HepG2 (cell line): ENCODE measurements around the gene BBLN. TPM values are rescaled to one million over a fixed set of nuclear protein-coding genes. Genes with fewer than 3 reads are reported as not detected.

Experiments
- ARID2 ChIP-seq: sonication (generic); formaldehyde crosslinking; IDR thresholded peaks from 2 replicates; pipeline ENCODE4 v1.8.1; 2022; ENCODE audit warnings: mild to moderate bottlenecking, missing genetic modification reagents, borderline replicate concordance
- BORCS8-MEF2B ChIP-seq: sonication (generic); formaldehyde crosslinking; IDR thresholded peaks from 2 replicates; pipeline ENCODE4 v1.8.0; 2022; ENCODE audit warnings: mild to moderate bottlenecking, missing genetic modification reagents
- KAT7 ChIP-seq: IDR thresholded peaks from 2 replicates; pipeline ENCODE4 v1.6.1; 2018; ENCODE audit warnings: borderline replicate concordance, missing compliant biosample characterization
- KLF16 ChIP-seq, 2 experiments: sonication (generic) in 1 of 2; formaldehyde crosslinking in 1 of 2; IDR thresholded peaks; 2 replicates each; pipeline versions ENCODE4 v1.6.1 to v1.8.0; 2016 to 2023; ENCODE audit warnings: missing genetic modification reagents in 2 of 2, missing compliant biosample characterization in 1 of 2
- MAF1 ChIP-seq: sonication (generic); formaldehyde crosslinking; IDR thresholded peaks from 2 replicates; pipeline ENCODE4 v1.5.0; 2020; ENCODE audit warnings: missing genetic modification reagents, borderline replicate concordance
- MAFG ChIP-seq: sonication (generic); formaldehyde crosslinking; IDR thresholded peaks from 2 replicates; pipeline ENCODE4 v1.5.1; 2020; ENCODE audit warnings: mild to moderate bottlenecking, missing genetic modification reagents
- MTF2 ChIP-seq: sonication (generic); formaldehyde crosslinking; IDR thresholded peaks from 2 replicates; pipeline ENCODE4 v1.5.0; 2020; ENCODE audit warnings: missing genetic modification reagents, borderline replicate concordance
- NFRKB ChIP-seq: fragments of 450-650 bp; IDR thresholded peaks from 2 replicates; pipeline ENCODE4 v1.6.1; 2017
- NR3C1 ChIP-seq: sonication (generic); formaldehyde crosslinking; IDR thresholded peaks from 2 replicates; pipeline ENCODE4 v1.4.0; 2020; ENCODE audit warnings: missing genetic modification reagents
- PAWR ChIP-seq: sonication (generic); formaldehyde crosslinking; IDR thresholded peaks from 2 replicates; pipeline ENCODE4 v1.4.0; 2020; ENCODE audit warnings: missing genetic modification reagents, mild to moderate bottlenecking, borderline replicate concordance
- PHF8 ChIP-seq: sonication (generic); formaldehyde crosslinking; IDR thresholded peaks from 2 replicates; pipeline ENCODE4 v1.5.0; 2020; ENCODE audit warnings: missing genetic modification reagents
- RNF2 ChIP-seq: fragments of 450-650 bp; conservative IDR thresholded peaks from 2 replicates; pipeline ENCODE4 v1.6.1; 2016; ENCODE audit warnings: low read depth
- SP1 ChIP-seq, 2 experiments: fragments of 450-650 bp in 1 of 2; sonication (generic) in 1 of 2; formaldehyde crosslinking in 1 of 2; IDR thresholded peaks; 2 replicates each; pipeline versions ENCODE4 v1.4.0 to v1.6.1; 2016 to 2020; ENCODE audit warnings: missing genetic modification reagents in 1 of 2
- STAT5B ChIP-seq: sonication (generic); formaldehyde crosslinking; IDR thresholded peaks from 2 replicates; pipeline ENCODE4 v1.4.0; 2020; ENCODE audit warnings: missing genetic modification reagents
- ZFYVE20 ChIP-seq: sonication (generic); formaldehyde crosslinking; IDR thresholded peaks from 2 replicates; pipeline ENCODE4 v1.8.0; 2023; ENCODE audit warnings: low read depth, mild to moderate bottlenecking, moderate library complexity, missing genetic modification reagents, borderline replicate concordance
- ZNF30 ChIP-seq: sonication (generic); formaldehyde crosslinking; IDR thresholded peaks from 2 replicates; pipeline ENCODE4 v1.5.0; 2020; ENCODE audit warnings: mild to moderate bottlenecking, missing genetic modification reagents
- ZNF441 ChIP-seq: sonication (generic); formaldehyde crosslinking; IDR thresholded peaks from 2 replicates; pipeline ENCODE4 v1.7.0; 2021; ENCODE audit warnings: missing genetic modification reagents, borderline replicate concordance
- ZNF530 ChIP-seq: sonication (generic); formaldehyde crosslinking; IDR thresholded peaks from 2 replicates; pipeline ENCODE4 v1.5.0; 2020; ENCODE audit warnings: low read depth, mild to moderate bottlenecking, missing genetic modification reagents
- ZNF75D ChIP-seq: sonication (generic); formaldehyde crosslinking; IDR thresholded peaks from 2 replicates; pipeline ENCODE4 v1.8.1; 2023; ENCODE audit warnings: missing genetic modification reagents, mild to moderate bottlenecking, borderline replicate concordance
- ZSCAN21 ChIP-seq: sonication (generic); formaldehyde crosslinking; IDR thresholded peaks from 2 replicates; pipeline ENCODE4 v1.8.0; 2022; ENCODE audit warnings: mild to moderate bottlenecking, missing genetic modification reagents, moderate library complexity, borderline replicate concordance
- polyA plus RNA-seq, 8 experiments: library from polyadenylated mRNA; depleted of rRNA in 3 of 8; stranded (reverse) in 7 of 8; unstranded in 1 of 8; fragments of >200 nt; fragmentation: Illumina TruSeq in 4 of 8; extraction: Trizol in 4 of 8; gene quantifications; 2 replicates each; pipeline versions ENCODE4 v1.2.1 to v1.2.3, GENCODE V29; 2011 to 2016; ENCODE audit warnings: low read depth in 4 of 8, missing spikeins in 1 of 8, mixed read lengths in 1 of 8; ENCODE audit not compliant: insufficient read depth in 1 of 8
- total RNA-seq, 5 experiments: library from RNA; depleted of rRNA; stranded (reverse); fragments of >200 nt; fragmentation: Illumina TruSeq; extraction: Trizol; gene quantifications; 2 replicates each; pipeline ENCODE4 v1.2.3, GENCODE V29; 2016; ENCODE audit warnings: low read depth in 1 of 5
- TF ChIP-seq, protein P1 (sequence below): sonication (generic); formaldehyde crosslinking; IDR thresholded peaks from 2 replicates; pipeline ENCODE4 v1.4.0; 2020; ENCODE audit warnings: missing genetic modification reagents
- TF ChIP-seq, protein P2 (sequence below): IDR thresholded peaks from 2 replicates; pipeline ENCODE4 v1.4.0; 2020; ENCODE audit warnings: mild to moderate bottlenecking, missing genetic modification reagents
- TF ChIP-seq, protein P3 (sequence below): IDR thresholded peaks from 2 replicates; pipeline ENCODE4 v1.6.1; 2016; ENCODE audit warnings: mild to moderate bottlenecking

BBLN gene
- total and polyA plus RNA-seq, 2 of the 13 experiments (the other 11 are each of a cell fraction or from before 2014, with no cell fraction given), result 27.6 to 33.1 TPM

DNA sequence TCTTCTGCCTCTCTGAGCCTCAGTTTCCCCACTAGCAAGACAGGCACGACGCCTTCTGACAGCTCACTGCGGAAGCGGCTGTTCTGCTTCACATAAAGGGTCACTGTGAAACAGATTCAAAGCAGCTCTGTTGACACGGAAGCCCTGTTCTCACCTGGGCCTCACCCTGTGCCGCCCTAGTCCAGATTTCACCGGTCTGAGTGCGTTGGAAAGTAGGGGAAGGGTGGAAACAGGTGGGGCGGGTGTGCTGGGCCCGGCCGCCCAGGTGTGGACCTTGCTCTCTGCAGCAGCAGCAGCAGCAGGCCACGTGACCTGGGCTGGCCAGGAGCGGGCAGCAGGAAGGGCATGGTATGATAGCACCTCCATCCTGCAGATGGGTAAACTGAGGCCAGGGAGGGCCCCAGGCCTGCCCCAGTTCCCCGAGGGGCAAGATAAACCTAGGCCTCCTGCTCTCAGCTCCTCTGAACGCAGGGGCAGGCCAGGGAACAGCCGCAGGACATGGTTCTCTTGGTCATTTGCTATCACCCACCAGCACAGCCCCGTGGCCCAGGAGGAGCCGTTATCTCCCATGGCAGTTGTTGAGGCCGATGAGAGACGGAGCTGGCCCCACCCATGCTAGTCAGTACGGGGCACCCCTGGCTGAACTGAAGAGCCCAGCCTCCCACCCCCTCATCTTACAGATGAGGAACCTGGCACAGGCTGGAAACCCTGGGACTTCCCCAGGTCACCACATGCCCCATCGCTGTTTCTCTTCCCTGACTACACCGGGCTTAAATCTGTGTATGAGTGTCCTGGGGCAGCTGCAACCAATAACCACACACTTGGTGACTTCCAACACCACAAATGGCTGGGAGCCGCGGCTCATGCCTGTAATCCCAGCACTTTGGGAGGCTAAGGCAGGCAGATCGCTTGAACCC lies 44.6 kb upstream of the BBLN start (continued):
- TF ChIP-seq ZNF30 (CRISPR knock-in tag) (no peak), PAWR (0 out of 2 replicates have a peak, but pooled peaks have one; percentile 66), ZSCAN21 (CRISPR knock-in tag) (peak; percentile 85), ARID2 (CRISPR knock-in tag) (no peak), ZFYVE20 (CRISPR knock-in tag) (no peak), BORCS8-MEF2B (CRISPR knock-in tag) (peak; percentile 63; the same call in 1 of the 2 replicates), MAFG (CRISPR knock-in tag) (no peak), MTF2 (CRISPR knock-in tag) (no peak), NR3C1 (CRISPR knock-in tag) (no peak), ZNF530 (no peak), STAT5B (peak; percentile 82; the same call in 1 of the 2 replicates), RNF2 (peak; percentile 65; the same call in 1 of the 2 replicates), NFRKB (no peak), KLF16 (CRISPR knock-in tag; IDR thresholded peaks at IDR 0.05) (peak in 1 of 2 experiments; percentile 93; a peak in 2 of 4 replicates), SP1 (IDR thresholded peaks at IDR 0.05) (no peak), SP1 (CRISPR knock-in tag; IDR thresholded peaks at IDR 0.05) (peak; percentile 52; the same call in 1 of the 2 replicates), KAT7 (CRISPR knock-in tag) (no peak; the same call in 1 of the 2 replicates), MAF1 (CRISPR knock-in tag) (no peak), PHF8 (CRISPR knock-in tag) (peak; percentile 53), ZNF75D (CRISPR knock-in tag) (no peak), ZNF441 (CRISPR knock-in tag) (peak; percentile 83)
- TF ChIP-seq, protein P1, sequence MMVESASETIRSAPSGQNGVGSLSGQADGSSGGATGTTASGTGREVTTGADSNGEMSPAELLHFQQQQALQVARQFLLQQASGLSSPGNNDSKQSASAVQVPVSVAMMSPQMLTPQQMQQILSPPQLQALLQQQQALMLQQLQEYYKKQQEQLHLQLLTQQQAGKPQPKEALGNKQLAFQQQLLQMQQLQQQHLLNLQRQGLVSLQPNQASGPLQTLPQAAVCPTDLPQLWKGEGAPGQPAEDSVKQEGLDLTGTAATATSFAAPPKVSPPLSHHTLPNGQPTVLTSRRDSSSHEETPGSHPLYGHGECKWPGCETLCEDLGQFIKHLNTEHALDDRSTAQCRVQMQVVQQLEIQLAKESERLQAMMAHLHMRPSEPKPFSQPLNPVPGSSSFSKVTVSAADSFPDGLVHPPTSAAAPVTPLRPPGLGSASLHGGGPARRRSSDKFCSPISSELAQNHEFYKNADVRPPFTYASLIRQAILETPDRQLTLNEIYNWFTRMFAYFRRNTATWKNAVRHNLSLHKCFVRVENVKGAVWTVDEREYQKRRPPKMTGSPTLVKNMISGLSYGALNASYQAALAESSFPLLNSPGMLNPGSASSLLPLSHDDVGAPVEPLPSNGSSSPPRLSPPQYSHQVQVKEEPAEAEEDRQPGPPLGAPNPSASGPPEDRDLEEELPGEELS (CRISPR knock-in tag), result peak; percentile 94
- TF ChIP-seq, protein P2, sequence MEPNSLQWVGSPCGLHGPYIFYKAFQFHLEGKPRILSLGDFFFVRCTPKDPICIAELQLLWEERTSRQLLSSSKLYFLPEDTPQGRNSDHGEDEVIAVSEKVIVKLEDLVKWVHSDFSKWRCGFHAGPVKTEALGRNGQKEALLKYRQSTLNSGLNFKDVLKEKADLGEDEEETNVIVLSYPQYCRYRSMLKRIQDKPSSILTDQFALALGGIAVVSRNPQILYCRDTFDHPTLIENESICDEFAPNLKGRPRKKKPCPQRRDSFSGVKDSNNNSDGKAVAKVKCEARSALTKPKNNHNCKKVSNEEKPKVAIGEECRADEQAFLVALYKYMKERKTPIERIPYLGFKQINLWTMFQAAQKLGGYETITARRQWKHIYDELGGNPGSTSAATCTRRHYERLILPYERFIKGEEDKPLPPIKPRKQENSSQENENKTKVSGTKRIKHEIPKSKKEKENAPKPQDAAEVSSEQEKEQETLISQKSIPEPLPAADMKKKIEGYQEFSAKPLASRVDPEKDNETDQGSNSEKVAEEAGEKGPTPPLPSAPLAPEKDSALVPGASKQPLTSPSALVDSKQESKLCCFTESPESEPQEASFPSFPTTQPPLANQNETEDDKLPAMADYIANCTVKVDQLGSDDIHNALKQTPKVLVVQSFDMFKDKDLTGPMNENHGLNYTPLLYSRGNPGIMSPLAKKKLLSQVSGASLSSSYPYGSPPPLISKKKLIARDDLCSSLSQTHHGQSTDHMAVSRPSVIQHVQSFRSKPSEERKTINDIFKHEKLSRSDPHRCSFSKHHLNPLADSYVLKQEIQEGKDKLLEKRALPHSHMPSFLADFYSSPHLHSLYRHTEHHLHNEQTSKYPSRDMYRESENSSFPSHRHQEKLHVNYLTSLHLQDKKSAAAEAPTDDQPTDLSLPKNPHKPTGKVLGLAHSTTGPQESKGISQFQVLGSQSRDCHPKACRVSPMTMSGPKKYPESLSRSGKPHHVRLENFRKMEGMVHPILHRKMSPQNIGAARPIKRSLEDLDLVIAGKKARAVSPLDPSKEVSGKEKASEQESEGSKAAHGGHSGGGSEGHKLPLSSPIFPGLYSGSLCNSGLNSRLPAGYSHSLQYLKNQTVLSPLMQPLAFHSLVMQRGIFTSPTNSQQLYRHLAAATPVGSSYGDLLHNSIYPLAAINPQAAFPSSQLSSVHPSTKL, result peak; percentile 94
- TF ChIP-seq, protein P3, sequence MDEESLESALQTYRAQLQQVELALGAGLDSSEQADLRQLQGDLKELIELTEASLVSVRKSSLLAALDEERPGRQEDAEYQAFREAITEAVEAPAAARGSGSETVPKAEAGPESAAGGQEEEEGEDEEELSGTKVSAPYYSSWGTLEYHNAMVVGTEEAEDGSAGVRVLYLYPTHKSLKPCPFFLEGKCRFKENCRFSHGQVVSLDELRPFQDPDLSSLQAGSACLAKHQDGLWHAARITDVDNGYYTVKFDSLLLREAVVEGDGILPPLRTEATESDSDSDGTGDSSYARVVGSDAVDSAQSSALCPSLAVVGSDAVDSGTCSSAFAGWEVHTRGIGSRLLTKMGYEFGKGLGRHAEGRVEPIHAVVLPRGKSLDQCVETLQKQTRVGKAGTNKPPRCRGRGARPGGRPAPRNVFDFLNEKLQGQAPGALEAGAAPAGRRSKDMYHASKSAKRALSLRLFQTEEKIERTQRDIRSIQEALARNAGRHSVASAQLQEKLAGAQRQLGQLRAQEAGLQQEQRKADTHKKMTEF, result peak; percentile 96
